ENCODE data around the gene OR6P1.

DNA sequence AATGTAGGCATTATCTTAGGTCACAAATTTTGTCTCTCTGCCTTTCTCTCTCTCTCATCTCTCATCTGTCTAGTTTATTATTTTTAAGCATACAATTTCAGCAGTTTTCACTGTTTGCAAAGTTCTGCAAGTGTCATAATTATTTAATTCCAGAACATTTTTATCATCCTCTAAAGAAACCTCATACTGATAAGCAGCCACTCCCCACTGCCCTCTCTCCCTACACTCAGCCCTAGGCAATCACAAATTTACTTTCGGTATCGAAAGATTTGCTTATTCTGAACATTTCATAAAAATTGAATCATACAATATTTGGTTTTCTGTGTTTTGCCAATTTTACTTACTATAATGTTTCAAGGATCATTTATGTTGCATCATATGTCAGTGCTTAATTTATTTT is 32.8 kb downstream of the OR6P1 start:
- TF ChIP-seq, protein P1, sequence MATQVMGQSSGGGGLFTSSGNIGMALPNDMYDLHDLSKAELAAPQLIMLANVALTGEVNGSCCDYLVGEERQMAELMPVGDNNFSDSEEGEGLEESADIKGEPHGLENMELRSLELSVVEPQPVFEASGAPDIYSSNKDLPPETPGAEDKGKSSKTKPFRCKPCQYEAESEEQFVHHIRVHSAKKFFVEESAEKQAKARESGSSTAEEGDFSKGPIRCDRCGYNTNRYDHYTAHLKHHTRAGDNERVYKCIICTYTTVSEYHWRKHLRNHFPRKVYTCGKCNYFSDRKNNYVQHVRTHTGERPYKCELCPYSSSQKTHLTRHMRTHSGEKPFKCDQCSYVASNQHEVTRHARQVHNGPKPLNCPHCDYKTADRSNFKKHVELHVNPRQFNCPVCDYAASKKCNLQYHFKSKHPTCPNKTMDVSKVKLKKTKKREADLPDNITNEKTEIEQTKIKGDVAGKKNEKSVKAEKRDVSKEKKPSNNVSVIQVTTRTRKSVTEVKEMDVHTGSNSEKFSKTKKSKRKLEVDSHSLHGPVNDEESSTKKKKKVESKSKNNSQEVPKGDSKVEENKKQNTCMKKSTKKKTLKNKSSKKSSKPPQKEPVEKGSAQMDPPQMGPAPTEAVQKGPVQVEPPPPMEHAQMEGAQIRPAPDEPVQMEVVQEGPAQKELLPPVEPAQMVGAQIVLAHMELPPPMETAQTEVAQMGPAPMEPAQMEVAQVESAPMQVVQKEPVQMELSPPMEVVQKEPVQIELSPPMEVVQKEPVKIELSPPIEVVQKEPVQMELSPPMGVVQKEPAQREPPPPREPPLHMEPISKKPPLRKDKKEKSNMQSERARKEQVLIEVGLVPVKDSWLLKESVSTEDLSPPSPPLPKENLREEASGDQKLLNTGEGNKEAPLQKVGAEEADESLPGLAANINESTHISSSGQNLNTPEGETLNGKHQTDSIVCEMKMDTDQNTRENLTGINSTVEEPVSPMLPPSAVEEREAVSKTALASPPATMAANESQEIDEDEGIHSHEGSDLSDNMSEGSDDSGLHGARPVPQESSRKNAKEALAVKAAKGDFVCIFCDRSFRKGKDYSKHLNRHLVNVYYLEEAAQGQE (IDR thresholded peaks at IDR 0.05; ENCODE audit: insufficient read depth in 1 of 2, low read depth in 2 of 2, low read length in 2 of 2) = no peak
- no peak for TF ChIP-seq FOXP2 (optimal IDR thresholded peaks at IDR 0.05; ENCODE audit: borderline replicate concordance, extremely low read depth, extremely low read length, insufficient read depth)
